CD4-positive, alpha-beta T cell treated with Interleukin-15 for 4 hours (primary cell): ENCODE results near the gene SERPINB2.
A peak's percentile ranks its signal among the peaks of the same experiment; 100 is the strongest.
"Not testable (repeated sequence)": the region's sequence is repeated elsewhere in the genome, so short reads cannot be mapped to it uniquely, and the experiment has no call there.

Experiments
- DNase-seq: peaks from one replicate; pipeline ENCODE4 v3.0.0-alpha.2; 2020; ENCODE audit warnings: low spot score

The SERPINB2 gene

DNA sequence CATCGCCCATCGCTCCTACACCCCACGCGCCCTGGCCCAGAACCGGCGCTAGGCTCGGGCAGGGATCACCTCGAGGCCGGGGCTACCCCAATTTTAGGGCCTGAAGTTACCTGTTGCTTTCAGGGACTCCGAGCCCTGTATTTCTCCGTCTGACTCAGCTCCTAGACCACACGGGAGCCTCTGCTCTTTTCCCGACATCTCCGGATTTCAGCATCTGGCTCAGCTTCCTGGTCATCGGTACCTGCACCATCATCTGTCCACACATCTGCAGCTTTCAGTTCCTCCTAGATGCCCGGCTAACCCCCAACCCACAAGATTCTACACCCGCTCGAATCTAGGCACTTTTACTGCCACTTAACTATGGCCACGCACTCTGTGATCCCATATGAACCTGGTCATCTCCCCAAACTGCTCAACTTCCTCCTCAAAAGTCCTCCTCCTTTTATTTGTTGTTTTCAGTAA, 49.5 kb downstream of the SERPINB2 start:
- no peak for DNase-seq

DNA sequence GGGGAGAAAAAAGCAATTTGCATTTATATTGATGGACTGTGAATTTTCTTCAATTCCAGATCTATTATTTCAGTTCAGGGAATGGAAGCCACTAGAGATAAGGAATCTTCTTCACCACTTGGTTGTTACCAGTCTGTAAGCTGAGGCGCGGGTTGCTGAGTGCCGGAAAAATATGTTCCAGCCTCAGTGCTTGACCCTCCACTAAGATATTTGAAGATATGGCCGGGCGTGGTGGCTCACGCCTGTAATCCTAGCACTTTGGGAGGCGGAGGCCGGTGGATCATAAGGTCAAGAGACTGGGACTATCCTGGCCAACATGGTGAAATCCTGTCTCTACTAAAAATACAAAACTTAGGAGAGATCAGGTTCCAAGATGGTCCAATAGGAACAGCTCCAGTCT, 52.5 kb downstream of the SERPINB2 start:
- no peak for DNase-seq

DNA sequence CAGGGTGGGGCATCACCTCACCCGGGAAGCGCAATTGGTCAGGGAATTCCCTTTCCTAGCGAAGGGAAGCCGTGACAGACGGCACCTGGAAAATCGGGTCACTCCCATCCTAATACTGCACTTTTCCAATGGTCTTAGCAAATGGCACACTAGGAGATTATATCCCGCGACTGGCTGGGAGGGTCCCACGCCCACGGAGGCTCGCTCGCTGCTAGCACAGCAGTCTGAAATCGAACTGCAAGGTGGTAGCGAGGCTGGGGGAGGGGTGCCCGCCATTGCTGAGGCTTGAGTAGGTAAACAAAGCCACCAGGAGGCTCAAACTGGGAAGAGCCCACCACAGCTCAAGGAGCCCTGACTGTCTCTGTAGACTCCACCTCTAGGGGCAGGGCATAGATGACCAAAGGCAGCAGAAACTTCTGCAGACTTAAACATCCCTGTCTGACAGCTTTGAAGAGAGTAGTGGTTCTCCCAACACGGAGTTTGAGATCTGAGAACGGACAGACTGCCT, 53.1 kb downstream of the SERPINB2 start:
- not testable (repeated sequence) for DNase-seq

DNA sequence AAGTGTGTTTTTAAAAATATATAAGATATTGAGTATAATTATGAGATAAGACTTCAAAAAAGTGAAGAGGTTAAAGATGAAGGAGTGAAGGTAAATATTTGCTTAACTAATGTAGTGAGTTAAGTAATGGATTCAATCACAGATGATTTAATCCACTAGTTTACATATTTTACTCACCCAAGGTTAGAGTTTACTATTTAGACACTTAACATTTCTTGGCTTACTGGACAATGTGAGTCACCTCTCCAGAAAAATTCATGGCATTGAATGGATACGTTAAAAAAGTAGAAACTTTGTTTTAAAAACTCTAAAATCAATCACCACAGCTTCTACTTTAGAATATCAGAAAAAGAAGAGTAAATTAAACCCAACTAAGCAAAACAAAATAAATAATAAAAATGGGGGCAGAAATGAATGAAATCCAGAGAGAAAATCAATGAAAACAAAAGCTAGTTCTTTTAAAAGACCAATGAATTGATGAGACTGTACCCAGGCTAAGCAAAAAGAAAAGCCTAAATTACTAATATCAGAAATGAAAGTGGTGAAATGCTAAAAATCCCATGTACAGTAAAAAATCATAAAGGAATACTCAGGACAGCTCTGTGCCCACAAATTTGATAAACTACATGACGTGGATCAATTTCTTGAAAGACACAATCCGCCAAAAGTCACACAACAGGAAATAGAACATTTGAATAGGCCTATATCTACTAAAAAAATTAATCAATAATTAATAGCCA, 59.7 kb downstream of the SERPINB2 start:
- DNase-seq = no peak

DNA sequence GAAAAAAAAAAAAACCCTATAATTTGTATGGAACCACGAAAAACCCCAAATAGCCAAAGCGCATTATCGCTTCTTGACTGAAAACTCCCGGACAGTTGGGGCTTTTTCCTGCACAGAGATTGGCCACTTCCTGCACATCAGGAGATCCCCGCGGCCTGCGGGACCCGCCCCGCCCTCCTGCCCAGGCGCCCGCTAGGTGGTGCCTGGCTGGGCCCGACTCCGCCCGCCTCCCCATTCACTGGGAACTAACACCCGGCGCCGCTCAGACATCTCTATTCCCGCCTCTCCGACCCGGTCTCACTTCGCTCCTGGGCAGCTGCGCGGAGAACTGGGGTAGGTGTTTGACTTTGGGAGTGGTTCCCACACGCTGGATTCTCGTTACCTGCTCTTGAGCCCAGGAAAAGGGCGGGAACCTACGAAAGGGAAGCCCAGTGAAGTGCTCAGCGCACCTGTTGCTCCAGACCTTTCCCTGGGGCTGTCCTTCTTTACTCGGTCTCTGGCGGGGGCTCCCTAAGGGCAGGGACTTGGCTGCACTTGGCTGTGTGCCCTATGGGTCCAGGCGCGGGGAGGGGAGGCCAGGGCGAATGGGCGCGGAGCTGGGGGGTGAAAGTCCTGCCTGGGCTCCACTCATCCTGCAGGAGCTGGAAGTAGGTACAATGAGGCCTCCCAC, 61.7 kb downstream of the SERPINB2 start, which contains the start of gene HMSD:
HMSD (plus strand) TSS at position 234 of the 670 bp plus-strand sequence. CDS start 4,155 bp downstream, outside the sequence.
- peak; percentile 43 for DNase-seq

DNA sequence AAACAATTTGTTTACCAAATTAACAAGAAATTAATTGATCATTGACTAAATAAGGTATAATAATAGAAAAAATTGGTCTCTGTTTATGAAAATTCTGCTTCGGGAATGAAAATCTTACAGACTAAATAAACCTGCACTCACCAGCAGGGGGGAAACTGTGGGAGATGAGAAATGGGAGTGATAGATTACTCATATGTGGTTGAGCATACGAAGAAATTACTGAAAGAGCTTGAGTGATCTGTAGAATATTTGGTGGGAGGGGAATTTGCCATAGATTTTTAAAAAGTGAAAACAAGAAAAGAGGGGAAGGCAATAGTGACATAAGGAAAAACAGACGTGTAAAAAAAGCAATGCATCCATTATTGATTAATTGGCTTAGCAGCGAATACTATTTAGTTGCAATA, 63.8 kb downstream of the SERPINB2 start:
- no peak for DNase-seq
